Peyer's patch (tissue), 4 donors: Measurements from ENCODE around the gene SURF4.

ENCODE experiments used
- POLR2A ChIP-seq, 2 donors: fragments of 450-650 bp; IDR thresholded peaks; one replicate each; pipeline ENCODE4 v1.5.1; 2017; ENCODE audit warnings: antibody characterized with exemption in 2 of 2, mild to moderate bottlenecking in 2 of 2, moderate library complexity in 2 of 2
- TF ChIP-seq, protein P1 (sequence below), 6 experiments: fragments of 450-650 bp in 4 of 6; fragments of 200-600 bp in 2 of 6; sonication (generic) in 1 of 6; IDR thresholded peaks; one replicate each; pipeline ENCODE4 v1.5.1; 2017 to 2019; ENCODE audit warnings: antibody characterized with exemption in 6 of 6, mild to moderate bottlenecking in 3 of 6, moderate library complexity in 1 of 6

DNA sequence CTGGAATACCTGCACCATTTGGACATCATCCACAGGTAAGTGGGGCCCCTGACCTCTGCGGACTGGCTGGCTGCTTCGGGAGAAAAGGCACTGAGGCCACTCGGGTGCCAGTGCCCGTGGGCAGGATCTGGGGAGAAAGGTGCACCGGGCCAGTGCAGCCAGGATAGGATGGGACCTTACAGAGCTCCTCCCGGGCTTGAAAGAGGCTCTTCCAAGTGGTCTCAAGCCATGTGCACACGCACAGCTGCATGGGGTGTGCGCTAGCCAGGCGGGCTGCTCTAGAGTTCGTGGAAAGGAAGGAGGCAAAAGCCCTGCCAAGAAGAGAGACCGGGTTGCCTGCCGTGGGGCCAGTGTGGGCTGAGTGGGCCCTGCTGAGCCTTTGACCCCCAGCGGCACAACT lies 13.7 kb upstream of the SURF4 start:
- TF ChIP-seq, protein P1, sequence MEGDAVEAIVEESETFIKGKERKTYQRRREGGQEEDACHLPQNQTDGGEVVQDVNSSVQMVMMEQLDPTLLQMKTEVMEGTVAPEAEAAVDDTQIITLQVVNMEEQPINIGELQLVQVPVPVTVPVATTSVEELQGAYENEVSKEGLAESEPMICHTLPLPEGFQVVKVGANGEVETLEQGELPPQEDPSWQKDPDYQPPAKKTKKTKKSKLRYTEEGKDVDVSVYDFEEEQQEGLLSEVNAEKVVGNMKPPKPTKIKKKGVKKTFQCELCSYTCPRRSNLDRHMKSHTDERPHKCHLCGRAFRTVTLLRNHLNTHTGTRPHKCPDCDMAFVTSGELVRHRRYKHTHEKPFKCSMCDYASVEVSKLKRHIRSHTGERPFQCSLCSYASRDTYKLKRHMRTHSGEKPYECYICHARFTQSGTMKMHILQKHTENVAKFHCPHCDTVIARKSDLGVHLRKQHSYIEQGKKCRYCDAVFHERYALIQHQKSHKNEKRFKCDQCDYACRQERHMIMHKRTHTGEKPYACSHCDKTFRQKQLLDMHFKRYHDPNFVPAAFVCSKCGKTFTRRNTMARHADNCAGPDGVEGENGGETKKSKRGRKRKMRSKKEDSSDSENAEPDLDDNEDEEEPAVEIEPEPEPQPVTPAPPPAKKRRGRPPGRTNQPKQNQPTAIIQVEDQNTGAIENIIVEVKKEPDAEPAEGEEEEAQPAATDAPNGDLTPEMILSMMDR (IDR thresholded peaks at IDR 0.05): no peak
- no peak for TF ChIP-seq POLR2A (IDR thresholded peaks at IDR 0.05)
